ENCODE measurements around the gene IL23A.

- TF ChIP-seq EZH2 (IDR thresholded peaks at IDR 0.05; ENCODE audit: insufficient read depth, poor library complexity, severe bottlenecking), result no peak
- no peak for TF ChIP-seq EZH2phosphoT487 (IDR thresholded peaks at IDR 0.05; ENCODE audit: insufficient read depth, low read depth)
These were observed 8.0 kb downstream of the IL23A start for GRCh38 chr12:56346675-56347074.

Data from GM23248 (cell line).